ENCODE results near the gene FAM50B.

Gene FAM50B

DNA sequence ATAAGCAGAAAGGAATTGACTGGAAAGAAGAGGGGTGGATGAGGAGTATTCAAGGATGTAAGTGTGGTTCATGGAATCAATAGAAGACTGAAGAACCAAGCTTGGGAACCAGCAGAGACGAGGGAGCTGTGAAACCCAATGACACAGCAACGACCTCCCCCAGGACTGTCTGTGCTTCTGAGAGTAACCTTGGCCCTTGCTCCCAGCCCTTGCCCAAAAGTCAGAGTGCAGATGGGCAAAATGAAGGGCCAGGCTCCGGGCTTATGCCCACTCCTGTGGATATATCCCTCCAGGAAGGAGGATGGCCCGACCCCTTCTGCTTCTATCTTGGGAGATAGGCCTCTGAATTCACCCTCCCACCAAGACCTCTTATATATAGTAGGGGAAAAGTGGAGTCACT, 24.9 kb downstream of the FAM50B start:
- H3K27ac ChIP-seq = no peak overlapping the region
- DNase-seq (ENCODE audit: low spot score) = no peak
- TF ChIP-seq, protein P1, sequence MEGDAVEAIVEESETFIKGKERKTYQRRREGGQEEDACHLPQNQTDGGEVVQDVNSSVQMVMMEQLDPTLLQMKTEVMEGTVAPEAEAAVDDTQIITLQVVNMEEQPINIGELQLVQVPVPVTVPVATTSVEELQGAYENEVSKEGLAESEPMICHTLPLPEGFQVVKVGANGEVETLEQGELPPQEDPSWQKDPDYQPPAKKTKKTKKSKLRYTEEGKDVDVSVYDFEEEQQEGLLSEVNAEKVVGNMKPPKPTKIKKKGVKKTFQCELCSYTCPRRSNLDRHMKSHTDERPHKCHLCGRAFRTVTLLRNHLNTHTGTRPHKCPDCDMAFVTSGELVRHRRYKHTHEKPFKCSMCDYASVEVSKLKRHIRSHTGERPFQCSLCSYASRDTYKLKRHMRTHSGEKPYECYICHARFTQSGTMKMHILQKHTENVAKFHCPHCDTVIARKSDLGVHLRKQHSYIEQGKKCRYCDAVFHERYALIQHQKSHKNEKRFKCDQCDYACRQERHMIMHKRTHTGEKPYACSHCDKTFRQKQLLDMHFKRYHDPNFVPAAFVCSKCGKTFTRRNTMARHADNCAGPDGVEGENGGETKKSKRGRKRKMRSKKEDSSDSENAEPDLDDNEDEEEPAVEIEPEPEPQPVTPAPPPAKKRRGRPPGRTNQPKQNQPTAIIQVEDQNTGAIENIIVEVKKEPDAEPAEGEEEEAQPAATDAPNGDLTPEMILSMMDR (conservative IDR thresholded peaks at IDR 0.05; ENCODE audit: low read depth) = no peak
- ChIA-PET CTCF (interaction anchor here (0.7 kb wide), 1 partner anchor 117 kb away, joined by 4 read pairs; no protein-coding TSS in a partner anchor), POLR2A (ENCODE audit: low non-redundant PET) (no interaction called here)

DNA sequence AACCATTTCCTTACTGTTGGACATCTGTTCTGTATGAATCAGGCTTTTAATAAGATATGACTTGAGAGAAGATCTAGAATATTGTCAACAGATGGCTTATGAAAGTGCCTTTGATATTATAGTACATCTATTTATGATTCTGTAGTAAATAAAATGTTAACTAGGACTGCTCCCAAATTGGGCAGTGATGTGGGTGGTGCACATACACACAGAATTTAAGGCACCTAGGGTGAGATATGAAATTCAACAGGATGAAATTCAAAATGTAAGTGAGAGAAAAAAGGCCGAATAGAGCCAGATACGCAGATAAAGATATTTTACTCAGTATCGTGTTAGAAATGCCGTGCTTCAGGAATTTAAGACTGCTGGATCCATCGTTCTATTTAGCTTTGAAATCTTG, 26.3 kb downstream of the FAM50B start:
- TF ChIP-seq, protein P1 (conservative IDR thresholded peaks at IDR 0.05; ENCODE audit: low read depth) = no peak
- CTCF ChIA-PET = interaction anchor here (0.6 kb wide), 2 partner anchors 10 to 19 kb away, joined by 3 read pairs; no protein-coding TSS in a partner anchor
- no peak overlapping the region for H3K27ac ChIP-seq
- no peak for DNase-seq (ENCODE audit: low spot score)
- POLR2A ChIA-PET (ENCODE audit: low non-redundant PET) = no interaction called here

DNA sequence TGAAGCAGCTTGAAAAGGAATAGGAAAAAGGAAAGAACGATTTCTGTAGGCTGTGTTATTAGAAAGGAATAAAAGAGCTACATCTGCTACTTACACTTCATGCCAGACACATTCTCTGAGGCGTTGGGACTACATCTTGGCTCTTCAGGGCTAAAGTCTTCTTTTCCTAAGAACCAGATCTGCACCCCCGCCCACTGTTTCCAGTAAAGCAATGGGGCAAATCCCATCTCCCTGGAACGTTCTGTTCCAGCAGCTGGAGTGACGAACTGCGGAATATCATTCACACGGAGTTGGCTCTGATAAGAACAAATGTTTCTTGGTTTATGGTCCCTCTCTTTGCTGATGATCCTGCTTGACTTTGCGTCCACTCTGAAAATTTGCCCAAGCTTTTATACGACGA, 26.9 kb downstream of the FAM50B start:
- POLR2A ChIA-PET (ENCODE audit: low non-redundant PET) = no interaction called here
- no peak for DNase-seq (ENCODE audit: low spot score)
- CTCF ChIA-PET = interaction anchor here (0.6 kb wide), 2 partner anchors 10 to 20 kb away, joined by 3 read pairs; no protein-coding TSS in a partner anchor
- TF ChIP-seq, protein P1 (conservative IDR thresholded peaks at IDR 0.05; ENCODE audit: low read depth) = no peak
- H3K27ac ChIP-seq = no peak overlapping the region

DNA sequence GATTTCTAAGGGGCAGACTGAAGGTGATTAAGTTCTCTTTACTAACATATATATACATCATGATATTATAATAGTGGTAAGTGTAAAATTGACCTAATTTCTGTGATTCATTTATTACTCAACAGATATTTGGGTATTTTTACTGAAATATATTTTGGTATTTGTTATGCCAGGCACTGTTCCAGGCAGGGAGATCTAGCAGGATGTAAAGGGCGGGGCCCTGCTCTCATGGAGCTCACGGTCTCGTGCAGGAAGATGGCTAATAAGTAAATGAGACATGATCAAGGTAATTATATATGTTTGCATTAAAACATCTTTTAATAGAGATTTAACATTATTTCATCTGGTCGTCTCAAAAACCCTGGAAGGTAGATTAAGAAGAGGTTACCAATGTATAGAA, 27.7 kb downstream of the FAM50B start:
- ChIA-PET POLR2A (ENCODE audit: low non-redundant PET) (no interaction called here), CTCF (interaction anchor here (0.8 kb wide), 1 partner anchor 12 kb away, joined by 3 read pairs; no protein-coding TSS in a partner anchor)
- TF ChIP-seq, protein P1 (conservative IDR thresholded peaks at IDR 0.05; ENCODE audit: low read depth) = no peak
- no peak for DNase-seq (ENCODE audit: low spot score)
- no peak overlapping the region for H3K27ac ChIP-seq

DNA sequence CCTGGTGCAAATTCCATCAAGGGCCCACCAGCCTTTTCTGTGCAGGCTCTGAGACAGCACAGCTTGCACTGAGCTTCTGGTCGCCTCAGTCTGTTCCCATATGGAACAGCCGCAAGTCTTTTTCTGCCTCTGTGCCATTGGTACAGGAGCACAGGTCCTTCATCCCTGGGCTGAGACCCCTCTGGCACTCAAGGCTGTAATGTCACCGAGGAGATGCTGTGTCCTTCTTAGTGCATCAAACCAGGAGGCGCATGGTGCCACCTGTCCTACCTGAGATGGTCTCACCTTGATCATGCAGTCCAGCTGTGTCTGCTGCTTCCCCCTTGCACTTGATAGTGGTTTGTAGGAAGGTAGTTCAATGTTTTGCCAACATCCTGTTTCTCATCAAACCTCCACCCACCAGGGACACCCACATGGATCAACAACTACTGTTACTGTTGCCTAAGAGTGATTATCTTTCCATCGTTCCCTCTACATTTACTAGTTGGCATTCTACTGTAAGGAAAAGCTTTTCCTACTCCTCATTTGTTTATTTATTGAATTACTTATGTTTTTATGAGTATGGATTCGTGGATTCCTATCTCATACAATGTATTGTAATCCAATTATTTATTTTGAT, 29.0 kb downstream of the FAM50B start:
- ChIA-PET POLR2A (ENCODE audit: low non-redundant PET) (no interaction called here), CTCF (no interaction called here)
- TF ChIP-seq, protein P1 (conservative IDR thresholded peaks at IDR 0.05; ENCODE audit: low read depth) = no peak
- no peak overlapping the region for H3K27ac ChIP-seq
- no peak for DNase-seq (ENCODE audit: low spot score)

DNA sequence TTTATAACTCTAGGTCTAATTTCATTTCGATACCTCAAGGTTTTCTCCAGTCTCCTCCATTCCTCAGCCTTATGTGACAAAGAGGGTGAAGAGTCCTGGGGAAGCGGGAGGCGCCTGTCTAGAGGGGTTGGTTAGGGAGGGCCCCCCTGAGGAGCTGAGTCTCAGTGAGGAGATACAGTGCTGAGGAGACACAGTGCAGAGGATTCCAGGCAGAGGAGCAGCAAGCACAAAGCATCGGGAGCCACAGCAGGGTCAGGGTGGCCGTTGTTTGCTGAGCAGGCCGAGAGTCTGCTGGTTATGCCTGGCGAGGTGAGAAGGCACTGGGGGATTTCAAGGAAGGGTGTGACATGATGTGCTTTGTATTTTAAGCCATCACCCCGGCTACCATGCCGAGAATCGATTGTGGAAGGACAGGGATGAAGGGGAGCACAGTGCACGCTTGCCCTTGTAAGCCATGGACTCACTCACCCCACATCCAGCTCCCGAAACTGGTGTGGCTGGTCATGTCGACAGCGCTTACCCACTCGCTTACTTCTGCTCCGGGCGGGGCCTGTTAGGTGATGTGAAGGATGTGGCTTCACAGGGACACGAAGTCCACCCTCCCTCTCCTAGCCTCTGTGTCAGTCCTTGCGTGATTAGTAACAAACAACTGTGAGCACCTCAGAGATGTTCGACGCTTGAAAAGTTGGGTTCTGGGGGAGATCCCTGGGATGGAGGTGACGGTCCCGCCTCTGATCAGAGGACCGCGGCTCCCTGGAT, 30.2 kb downstream of the FAM50B start:
- CTCF ChIA-PET = no interaction called here
- TF ChIP-seq, protein P1 (conservative IDR thresholded peaks at IDR 0.05; ENCODE audit: low read depth) = no peak
- POLR2A ChIA-PET (ENCODE audit: low non-redundant PET) = no interaction called here
- H3K27ac ChIP-seq = no peak overlapping the region
- no peak for DNase-seq (ENCODE audit: low spot score)
